ENCODE measurements around the gene NUP210. TPM values are rescaled to one million over a fixed set of nuclear protein-coding genes. Genes with fewer than 3 reads are reported as not detected.

NUP210 gene
- total RNA-seq, 2 experiments from 2014 or later: 127 to 131 TPM

DNA sequence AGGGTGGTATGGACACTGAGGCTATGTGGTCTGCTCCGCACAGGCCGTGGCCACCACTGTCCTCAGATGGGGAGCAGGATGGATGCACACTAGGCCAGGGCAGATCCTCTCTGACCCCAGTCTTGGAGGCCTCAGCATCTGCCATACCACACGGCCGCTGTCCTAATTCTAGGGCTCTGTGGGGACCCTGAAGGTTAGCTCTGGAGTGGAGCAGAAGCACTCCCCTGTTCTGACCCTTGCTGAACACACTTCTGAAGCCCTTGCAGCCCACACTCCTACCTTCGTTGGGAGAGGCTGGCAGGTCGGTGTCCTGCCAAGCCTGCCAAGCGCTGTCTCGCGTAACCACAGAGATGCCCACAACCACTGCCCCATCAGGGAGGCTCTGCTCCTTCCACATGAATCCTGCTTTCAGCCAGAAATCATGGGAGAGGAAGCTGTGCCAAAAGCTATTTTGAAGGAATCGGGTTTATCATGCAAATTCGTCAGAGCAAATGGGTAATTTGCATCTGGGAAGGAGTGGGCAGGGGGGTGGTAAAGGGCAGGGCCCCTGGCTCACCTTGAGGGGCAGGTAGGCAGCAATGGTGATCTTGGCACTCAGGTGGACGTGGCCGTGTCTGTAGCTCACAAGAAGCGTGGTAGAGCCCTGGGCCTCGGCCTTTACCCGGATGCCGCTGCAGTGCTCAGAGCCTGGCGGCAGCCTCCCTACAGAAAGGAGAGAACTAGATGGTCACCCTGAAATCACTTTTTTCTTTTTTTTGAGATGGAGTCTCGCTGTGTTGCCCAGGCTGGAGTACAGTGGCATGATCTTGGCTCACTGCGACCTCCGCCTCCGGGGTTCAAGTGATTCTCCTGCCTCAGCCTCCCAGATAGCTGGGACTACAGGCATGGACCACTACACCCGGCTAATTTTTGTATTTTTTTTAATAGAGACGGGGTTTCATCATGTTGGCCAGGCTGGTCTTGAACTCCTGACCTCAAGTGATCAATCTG lies 54.4 kb downstream of the NUP210 start:
- Mint-ChIP-seq H3K4me3 (no peak overlapping the region), H3K4me1 (peaks cover 2% of the 10 kb centered on the region), H3K9me3 (no peaks in the 10 kb centered on the region), H3K36me3 (peaks cover 35% of the 10 kb centered on the region), H3K27ac (no peak overlapping the region), H3K27me3 (no peaks in the 10 kb centered on the region)
- DNase-seq: no peak

DNA sequence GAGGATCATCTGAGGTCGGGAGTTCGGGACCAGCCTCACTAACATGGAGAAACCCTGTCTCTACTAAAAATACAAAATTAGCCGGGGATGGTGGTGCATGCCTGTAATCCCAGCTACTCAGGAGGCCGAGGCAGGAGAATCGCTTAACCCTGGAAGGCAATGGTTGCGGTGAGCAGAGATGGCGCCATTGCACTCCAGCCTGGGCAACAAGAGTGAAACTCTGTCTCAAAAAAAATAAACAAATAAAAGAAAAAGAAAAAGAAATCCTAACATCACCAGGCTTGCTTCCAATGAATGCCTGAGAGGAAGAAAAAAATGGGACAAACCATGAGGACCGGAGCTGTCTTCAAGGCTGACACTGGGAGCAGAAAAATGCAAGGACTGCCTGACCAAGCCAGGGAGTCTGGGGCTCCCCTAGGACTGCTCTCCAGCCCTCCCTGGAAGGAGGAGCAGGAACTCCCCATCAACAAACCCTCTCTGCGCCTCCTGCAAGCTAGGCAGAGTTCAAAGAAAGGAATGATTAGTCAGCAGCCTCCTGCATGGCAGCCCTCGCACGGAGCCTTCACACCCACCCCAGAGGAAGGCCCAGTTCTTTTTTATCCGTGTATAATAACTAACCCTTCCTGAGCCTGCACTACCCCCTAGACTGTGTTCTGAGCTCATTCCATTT lies 55.4 kb downstream of the NUP210 start:
- H3K27me3 Mint-ChIP-seq: no peaks in the 10 kb centered on the region
- H3K4me1 Mint-ChIP-seq: peaks cover 2% of the 10 kb centered on the region
- H3K4me3 Mint-ChIP-seq: no peak overlapping the region
- H3K27ac Mint-ChIP-seq: no peak overlapping the region
- DNase-seq: no peak
- H3K9me3 Mint-ChIP-seq: no peaks in the 10 kb centered on the region
- H3K36me3 Mint-ChIP-seq: peaks cover 39% of the 10 kb centered on the region

DNA sequence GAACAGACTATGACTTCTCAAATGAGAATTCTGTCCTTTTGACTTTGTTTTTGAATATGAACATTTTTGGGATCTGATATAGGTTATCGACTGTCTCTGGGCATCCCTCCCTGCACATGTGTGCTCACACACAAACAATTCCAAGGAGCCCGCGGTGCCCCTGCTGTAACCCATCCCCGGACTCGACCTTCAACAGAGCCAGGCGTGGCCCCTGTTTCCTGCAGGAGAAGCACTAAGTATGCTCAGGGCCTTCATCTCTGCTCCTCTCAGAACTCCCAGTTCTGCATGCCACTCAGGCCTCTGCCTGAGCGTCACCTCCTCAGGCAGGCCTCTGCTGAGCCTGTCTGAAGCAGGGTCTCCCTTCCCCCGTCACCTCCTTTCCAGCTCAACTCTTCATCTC lies 57.6 kb downstream of the NUP210 start:
- no peak for DNase-seq
- H3K4me3 Mint-ChIP-seq: no peak overlapping the region
- H3K27me3 Mint-ChIP-seq: no peaks in the 10 kb centered on the region
- H3K4me1 Mint-ChIP-seq: peaks cover 2% of the 10 kb centered on the region
- H3K9me3 Mint-ChIP-seq: no peaks in the 10 kb centered on the region
- peaks cover 28% of the 10 kb centered on the region for H3K36me3 Mint-ChIP-seq
- H3K27ac Mint-ChIP-seq: no peak overlapping the region

DNA sequence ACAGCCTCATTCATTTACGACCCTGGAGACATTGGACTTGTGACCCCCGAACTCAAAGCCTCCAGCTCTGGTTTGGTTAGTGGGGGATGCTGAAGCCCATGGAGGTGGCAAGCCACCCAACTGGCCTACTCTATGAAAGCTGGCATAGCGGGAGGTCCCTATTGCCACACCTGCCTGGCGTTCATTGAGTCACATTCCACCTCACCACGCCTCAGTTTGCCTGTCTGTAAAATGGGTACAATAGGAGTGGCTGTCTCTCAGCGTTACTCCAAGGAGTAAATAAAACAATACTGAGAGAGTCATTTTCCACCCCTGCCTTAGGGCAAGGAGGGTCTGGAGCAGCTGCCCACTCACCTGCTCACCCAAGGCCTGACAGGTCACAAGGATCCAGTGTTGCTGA lies 60.2 kb downstream of the NUP210 start:
- Mint-ChIP-seq H3K4me1 (no peaks in the 10 kb centered on the region), H3K27ac (no peak overlapping the region), H3K9me3 (no peaks in the 10 kb centered on the region), H3K4me3 (no peak overlapping the region), H3K27me3 (no peaks in the 10 kb centered on the region), H3K36me3 (peaks cover 30% of the 10 kb centered on the region)
- DNase-seq: no peak

DNA sequence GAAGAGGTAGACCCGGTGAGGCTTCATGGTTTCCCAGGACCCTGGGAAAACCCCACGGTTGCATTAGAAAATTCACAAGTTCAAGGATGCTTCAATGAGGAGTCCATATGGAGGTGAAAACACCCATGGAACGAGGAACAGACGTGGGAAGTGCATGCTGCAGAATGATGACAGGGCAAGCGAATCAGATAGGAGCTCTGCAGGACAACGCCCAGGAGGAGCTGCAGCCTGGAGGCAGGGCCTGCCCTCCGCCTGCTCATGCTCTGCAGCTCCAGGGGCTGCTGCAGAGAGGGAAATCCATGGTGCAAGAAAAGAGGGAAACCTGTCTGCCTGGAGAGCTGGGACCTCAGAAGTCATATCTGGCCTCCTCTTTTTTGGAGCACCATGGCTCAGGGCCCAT lies 61.5 kb downstream of the NUP210 start:
- H3K9me3 Mint-ChIP-seq: no peaks in the 10 kb centered on the region
- no peak overlapping the region for H3K27ac Mint-ChIP-seq
- peaks cover 30% of the 10 kb centered on the region for H3K36me3 Mint-ChIP-seq
- H3K27me3 Mint-ChIP-seq: no peaks in the 10 kb centered on the region
- no peak overlapping the region for H3K4me3 Mint-ChIP-seq
- DNase-seq: no peak
- H3K4me1 Mint-ChIP-seq: peaks cover 3% of the 10 kb centered on the region

DNA sequence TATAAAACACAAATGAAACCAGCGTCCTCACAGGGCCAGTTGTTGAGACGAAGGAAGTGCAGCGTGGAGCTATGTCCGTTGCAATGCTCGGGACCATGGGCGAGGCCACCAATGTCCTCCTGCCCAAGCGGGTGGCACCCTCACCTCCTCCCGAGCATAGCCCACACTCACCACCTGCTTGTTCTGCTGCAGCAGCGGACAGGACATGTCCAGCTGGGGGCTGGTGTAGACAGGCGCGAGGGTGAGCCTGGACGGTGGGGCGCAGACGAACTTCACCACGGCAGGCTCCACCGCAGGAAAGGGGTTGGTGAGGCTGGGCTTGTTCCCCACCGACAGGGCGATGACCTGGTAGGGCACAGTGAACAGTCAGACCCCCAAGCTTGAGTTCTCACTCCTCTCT lies 62.1 kb downstream of the NUP210 start:
- H3K4me3 Mint-ChIP-seq: no peak overlapping the region
- no peaks in the 10 kb centered on the region for H3K9me3 Mint-ChIP-seq
- no peaks in the 10 kb centered on the region for H3K27me3 Mint-ChIP-seq
- peaks cover 30% of the 10 kb centered on the region for H3K36me3 Mint-ChIP-seq
- no peak overlapping the region for H3K27ac Mint-ChIP-seq
- peaks cover 9% of the 10 kb centered on the region for H3K4me1 Mint-ChIP-seq
- no peak for DNase-seq

DNA sequence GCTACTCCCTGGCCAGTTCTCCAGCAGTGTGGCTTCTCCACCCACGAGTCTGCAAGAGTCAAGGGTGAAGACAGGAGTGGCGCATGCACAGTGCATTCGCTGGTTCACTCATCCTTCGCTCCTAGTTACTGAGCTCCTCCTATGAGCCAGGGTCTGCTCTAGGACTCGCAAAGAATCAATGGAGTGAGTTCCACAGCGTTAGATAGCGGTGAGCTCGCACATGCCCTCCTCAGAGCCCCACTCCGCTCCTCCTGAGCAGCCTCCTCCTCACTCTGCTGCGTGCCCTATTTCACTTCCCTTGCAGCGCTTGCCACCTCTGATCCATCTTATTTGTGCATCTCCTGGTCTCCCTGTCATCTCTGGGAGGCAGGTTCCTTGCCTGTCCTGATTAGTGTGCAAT lies 63.0 kb downstream of the NUP210 start:
- peak overlapping the region; percentile 69 for H3K27ac Mint-ChIP-seq
- peaks cover 32% of the 10 kb centered on the region for H3K36me3 Mint-ChIP-seq

DNA sequence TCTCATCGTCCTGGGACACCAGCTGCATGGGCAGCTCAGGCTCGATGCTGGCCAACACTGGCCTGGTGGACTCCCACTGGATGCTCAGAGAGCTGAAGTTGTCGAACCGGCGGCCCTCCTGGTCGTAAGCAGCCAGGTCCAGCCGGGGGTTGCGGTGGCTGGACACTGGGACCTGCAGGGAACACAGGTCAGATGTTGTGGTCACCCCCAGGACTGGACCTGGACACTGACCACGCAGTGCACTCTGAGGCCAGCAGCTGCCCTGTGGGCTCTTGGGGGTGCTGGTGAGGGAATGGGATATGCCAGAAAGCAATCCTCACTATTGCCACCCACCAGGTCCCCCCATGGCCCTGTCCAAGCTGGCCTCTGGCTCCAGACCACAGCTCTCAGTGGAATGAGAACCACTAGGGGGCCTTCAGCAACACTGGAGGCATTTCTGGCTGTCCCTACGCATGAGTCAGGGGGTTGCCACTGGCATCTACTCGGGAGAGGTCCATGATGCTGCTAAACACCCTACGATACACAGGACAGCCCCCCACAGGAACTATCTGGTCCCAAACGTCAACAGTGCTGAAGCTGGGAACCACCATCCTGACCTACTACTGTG lies 66.1 kb downstream of the NUP210 start:
- DNase-seq: no peak
- peaks cover 28% of the 10 kb centered on the region for H3K4me1 Mint-ChIP-seq
- H3K27me3 Mint-ChIP-seq: no peaks in the 10 kb centered on the region
- H3K36me3 Mint-ChIP-seq: peaks cover 39% of the 10 kb centered on the region
- no peaks in the 10 kb centered on the region for H3K9me3 Mint-ChIP-seq
- H3K27ac Mint-ChIP-seq: peak overlapping the region; percentile 81
- H3K4me3 Mint-ChIP-seq: no peak overlapping the region

More for the DNA sequence above, 63.0 kb downstream of the NUP210 start:
- no peaks in the 10 kb centered on the region for H3K9me3 Mint-ChIP-seq
- no peak overlapping the region for H3K4me3 Mint-ChIP-seq
- no peak for DNase-seq
- no peaks in the 10 kb centered on the region for H3K27me3 Mint-ChIP-seq
- peaks cover 18% of the 10 kb centered on the region for H3K4me1 Mint-ChIP-seq

DNA sequence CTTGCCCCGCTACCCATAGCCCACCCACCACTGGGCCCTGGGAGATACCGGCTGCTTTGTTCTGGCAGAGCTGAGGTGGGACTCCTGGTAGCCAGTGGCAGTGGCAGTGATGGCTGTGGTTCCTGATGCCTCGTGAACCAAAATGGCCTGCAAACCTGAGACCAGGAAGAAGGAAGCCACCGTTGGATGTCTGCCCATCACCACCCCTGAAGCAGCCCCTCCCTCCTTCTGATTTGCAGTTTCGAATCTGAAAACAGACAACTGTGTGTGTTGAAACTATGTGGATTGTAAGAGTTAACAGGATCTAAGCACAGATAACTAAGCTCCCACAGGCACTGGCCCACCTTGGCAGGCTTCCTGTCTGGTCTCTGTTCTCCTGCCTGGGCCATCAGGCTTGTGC lies 66.6 kb downstream of the NUP210 start:
- peak overlapping the region; percentile 81 for H3K27ac Mint-ChIP-seq
- peaks cover 43% of the 10 kb centered on the region for H3K36me3 Mint-ChIP-seq
- H3K4me1 Mint-ChIP-seq: peaks cover 33% of the 10 kb centered on the region

DNA sequence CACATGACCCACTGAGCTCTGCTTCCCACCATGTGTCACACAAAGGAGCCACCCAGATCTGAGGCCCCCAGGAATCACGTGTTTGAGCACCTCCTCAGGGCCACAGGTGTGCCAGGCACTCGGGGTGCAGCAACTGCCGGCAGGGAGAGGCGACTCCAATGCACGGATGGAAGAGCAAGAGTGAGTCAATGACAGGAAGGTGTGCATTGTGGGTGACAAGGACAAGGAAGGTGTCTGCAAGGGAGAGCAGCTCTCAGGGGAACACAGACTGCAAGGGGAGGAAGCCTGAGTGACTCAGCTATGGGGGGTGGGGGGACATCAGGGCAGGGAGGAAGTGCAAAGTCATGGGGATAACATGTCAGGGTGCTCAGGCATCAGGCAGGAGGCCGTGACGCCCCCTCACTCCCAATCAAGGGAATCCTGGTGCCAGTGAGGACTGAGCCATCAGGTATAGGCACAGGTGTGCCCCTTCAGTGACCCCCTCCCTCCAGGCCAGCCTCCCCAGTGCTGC lies 67.4 kb downstream of the NUP210 start:
- peaks cover 40% of the 10 kb centered on the region for H3K4me1 Mint-ChIP-seq

More for the DNA sequence above, 66.6 kb downstream of the NUP210 start:
- no peaks in the 10 kb centered on the region for H3K27me3 Mint-ChIP-seq
- H3K4me3 Mint-ChIP-seq: no peak overlapping the region
- no peaks in the 10 kb centered on the region for H3K9me3 Mint-ChIP-seq
- no peak for DNase-seq

DNA sequence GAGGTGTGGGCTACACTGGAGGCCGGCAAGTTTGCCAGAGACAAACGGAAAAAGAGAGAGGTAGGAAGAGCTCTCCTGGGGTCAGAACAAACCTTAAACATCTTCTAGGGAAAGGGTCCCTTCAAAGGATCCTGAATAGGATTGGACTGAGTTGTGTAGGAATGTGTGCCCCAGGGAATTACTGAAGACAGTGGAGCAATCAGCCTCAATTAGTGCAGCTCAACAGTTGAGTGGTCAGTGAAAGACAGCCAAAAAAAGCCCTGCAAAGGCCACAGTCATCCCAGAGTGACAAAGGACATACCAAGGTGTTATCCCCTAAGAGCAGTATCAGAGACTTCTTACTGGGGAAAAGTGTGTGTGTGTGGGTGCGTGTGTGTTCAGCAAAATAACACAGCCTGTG lies 70.3 kb downstream of the NUP210 start:
- Mint-ChIP-seq H3K9me3 (no peaks in the 10 kb centered on the region), H3K36me3 (peaks cover 55% of the 10 kb centered on the region), H3K4me1 (peaks cover 58% of the 10 kb centered on the region)

More for the DNA sequence above, 67.4 kb downstream of the NUP210 start:
- Mint-ChIP-seq H3K4me3 (no peak overlapping the region), H3K27me3 (no peaks in the 10 kb centered on the region), H3K9me3 (no peaks in the 10 kb centered on the region), H3K36me3 (peaks cover 48% of the 10 kb centered on the region), H3K27ac (peak overlapping the region; percentile 81)
- no peak for DNase-seq

DNA sequence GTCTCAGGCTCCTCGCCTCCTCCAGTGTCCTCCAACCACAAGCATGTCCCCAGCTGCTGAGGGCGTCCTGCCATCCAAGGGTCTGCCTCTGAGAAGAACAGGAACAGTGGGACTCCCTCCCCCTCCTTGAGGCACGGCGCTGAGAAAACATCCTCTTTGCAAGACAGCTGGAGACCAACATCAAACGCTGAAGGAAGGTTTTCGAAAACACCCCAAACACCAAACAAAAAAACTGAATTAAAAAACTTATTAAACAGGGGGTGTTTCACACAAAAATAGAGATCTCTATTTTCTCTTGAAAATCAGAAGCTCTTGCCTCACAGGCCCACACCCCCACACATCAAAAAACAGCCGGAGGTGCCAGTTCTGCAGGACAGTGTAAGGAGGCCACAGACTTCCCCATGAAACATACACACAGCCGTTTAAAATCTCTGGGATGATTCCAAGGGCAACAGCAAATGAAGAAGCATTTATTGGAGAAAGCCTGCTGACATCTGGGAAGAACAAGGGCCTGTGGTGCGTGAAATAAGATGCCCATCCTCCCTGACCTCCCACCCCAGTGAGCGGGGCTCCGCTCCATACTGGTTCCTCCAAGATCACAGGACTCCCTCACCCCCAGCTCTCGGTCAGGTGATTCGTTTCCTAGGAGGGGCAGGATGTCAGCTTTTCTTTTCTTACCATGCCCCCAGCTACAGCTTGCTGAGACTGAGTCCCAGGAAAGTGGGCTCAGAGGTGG lies 71.3 kb downstream of the NUP210 start:
- H3K27ac Mint-ChIP-seq: peak overlapping the region; percentile 85
- H3K4me1 Mint-ChIP-seq: peaks cover 56% of the 10 kb centered on the region
- H3K4me3 Mint-ChIP-seq: no peak overlapping the region
- peaks cover 61% of the 10 kb centered on the region for H3K36me3 Mint-ChIP-seq
- no peaks in the 10 kb centered on the region for H3K9me3 Mint-ChIP-seq
- H3K27me3 Mint-ChIP-seq: no peaks in the 10 kb centered on the region
- no peak for DNase-seq

More for the DNA sequence above, 70.3 kb downstream of the NUP210 start:
- Mint-ChIP-seq H3K4me3 (no peak overlapping the region), H3K27me3 (no peaks in the 10 kb centered on the region), H3K27ac (peak overlapping the region; percentile 85)
- DNase-seq: no peak

DNA sequence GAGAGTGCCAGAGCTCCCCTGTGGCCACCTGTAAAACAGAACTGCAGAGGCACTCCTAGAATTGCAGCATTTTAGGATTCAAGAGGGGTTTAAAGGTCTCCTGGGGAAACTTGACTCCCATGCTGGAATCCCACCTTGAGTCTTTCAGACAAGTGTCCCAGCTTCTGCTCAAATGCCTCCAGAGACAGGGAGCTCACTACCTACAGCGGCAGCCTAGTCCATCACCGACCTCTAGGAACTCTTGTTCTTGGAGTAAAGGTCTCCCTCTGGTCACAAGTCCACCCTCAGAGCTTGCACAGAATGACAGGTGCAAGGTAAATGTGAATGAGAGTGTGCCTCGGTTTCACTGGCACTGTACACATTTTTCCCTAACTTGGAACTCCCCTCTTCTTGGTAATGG lies 72.0 kb downstream of the NUP210 start:
- Mint-ChIP-seq H3K27me3 (no peaks in the 10 kb centered on the region), H3K4me1 (peaks cover 49% of the 10 kb centered on the region), H3K4me3 (no peak overlapping the region), H3K36me3 (peaks cover 54% of the 10 kb centered on the region), H3K27ac (peak overlapping the region; percentile 85), H3K9me3 (no peaks in the 10 kb centered on the region)
- no peak for DNase-seq

DNA sequence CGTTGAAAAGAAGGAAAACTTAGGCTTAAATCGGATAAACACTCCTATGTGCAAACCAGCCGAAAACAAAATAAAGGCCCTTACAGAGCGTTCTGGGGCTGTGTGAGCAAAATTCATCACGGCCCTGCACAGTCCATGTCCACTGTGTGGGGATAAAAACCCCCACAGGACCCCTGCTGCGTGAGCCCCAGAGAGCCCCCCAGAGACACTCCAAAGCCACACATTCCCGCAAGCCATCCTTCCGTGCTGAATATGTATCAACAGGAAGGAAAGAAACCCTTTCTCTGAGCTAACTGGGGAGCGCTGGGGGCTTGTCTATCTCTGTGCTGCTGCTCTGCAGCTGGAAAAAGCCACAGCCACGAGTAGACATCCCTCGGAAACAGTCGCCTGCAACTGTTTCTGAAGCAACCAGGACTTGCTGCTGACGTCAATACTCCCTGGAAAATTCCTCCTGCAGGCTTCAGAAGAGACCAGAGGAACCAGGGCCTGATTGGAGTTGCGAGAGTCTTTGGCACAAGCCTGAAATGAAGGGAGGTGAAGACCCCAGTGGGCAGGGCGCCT lies 72.7 kb downstream of the NUP210 start:
- Mint-ChIP-seq H3K9me3 (no peaks in the 10 kb centered on the region), H3K27me3 (no peaks in the 10 kb centered on the region), H3K4me1 (peaks cover 43% of the 10 kb centered on the region), H3K36me3 (peaks cover 53% of the 10 kb centered on the region), H3K4me3 (no peak overlapping the region), H3K27ac (peak overlapping the region; percentile 85)
- no peak for DNase-seq

Measured in activated naive CD8-positive, alpha-beta T cell treated with anti-CD3 and anti-CD28 coated beads for 36 hours (primary cell).